ENCODE results near the gene PPM1A. TPM values are rescaled to one million over a fixed set of nuclear protein-coding genes. Genes with fewer than 3 reads are reported as not detected.

The PPM1A gene
- total and polyA plus RNA-seq, 2 of the 8 experiments (the other 6 are each of a cell fraction or from before 2014, with no cell fraction given): 14.0 to 51.2 TPM

- Histone ChIP-seq H3K4me1 (replicated peaks in 1 of 4; ENCODE audit: control insufficient read depth in 3 of 4, insufficient read depth in 4 of 4, low read length in 3 of 4) (peaks cover 0 to 8% (median 6%) of the 10 kb centered on the region in 4 experiments; a peak in 4 of 7 replicates), H4K20me1 (replicated peaks in 1 of 2; ENCODE audit: control insufficient read depth in 1 of 2, insufficient read depth in 2 of 2, low read length in 2 of 2) (peaks cover 0 to 2% of the 10 kb centered on the region in 2 experiments), H4K8ac (ENCODE audit: extremely low read depth, insufficient read depth, low read length) (no peak overlapping the region), H3K14ac (ENCODE audit: insufficient read length) (no peak overlapping the region), H3K18ac (ENCODE audit: extremely low read depth, low read length) (no peak overlapping the region), H2BK5ac (ENCODE audit: low read depth, low read length) (no peak overlapping the region), H2AK5ac (ENCODE audit: low read depth, low read length) (no peak overlapping the region), H3K23ac (ENCODE audit: insufficient read length) (no peak overlapping the region), H4K5ac (ENCODE audit: insufficient read length, low read depth, low read length) (no peak overlapping the region), H3K9ac (replicated peaks in 1 of 4; ENCODE audit: extremely low read depth in 1 of 4, low read depth in 3 of 4, low read length in 3 of 4) (no peak overlapping the region), H2BK120ac (replicated peaks; ENCODE audit: low read depth, low read length) (no peak overlapping the region), H4K91ac (replicated peaks; ENCODE audit: insufficient read length, low read length) (no peak overlapping the region), H2BK12ac (ENCODE audit: low read depth, low read length) (no peak overlapping the region), H3K27ac (ENCODE audit: low read depth, low read length) (no peak overlapping the region), H3K36me3 (ENCODE audit: control insufficient read depth in 2 of 4, insufficient read depth in 4 of 4, low read length in 3 of 4) (no peaks in the 10 kb centered on the region; a peak in 1 of 8 replicates), H3K79me1 (ENCODE audit: low read depth, low read length) (peaks cover 6% of the 10 kb centered on the region), H3K79me2 (ENCODE audit: control insufficient read depth in 1 of 2, insufficient read depth in 2 of 2, low read length in 2 of 2) (peaks cover 0 to 96% of the 10 kb centered on the region in 2 experiments; a peak in 2 of 4 replicates), H3K4ac (replicated peaks; ENCODE audit: insufficient read length, low read depth, low read length) (no peak overlapping the region), H3K23me2 (ENCODE audit: low read depth, low read length) (no peaks in the 10 kb centered on the region), H2BK20ac (ENCODE audit: low read length) (no peak overlapping the region), H3K27me3 (replicated peaks in 1 of 4; ENCODE audit: control insufficient read depth in 3 of 4, extremely low read depth in 1 of 4, insufficient read depth in 3 of 4, low read length in 3 of 4) (no peaks in the 10 kb centered on the region), H3K4me2 (ENCODE audit: insufficient read depth in 1 of 2, low read depth in 2 of 2, low read length in 2 of 2) (no peak overlapping the region), H3K56ac (replicated peaks; ENCODE audit: insufficient read length, low read depth, low read length) (no peak overlapping the region), H2BK15ac (ENCODE audit: low read length) (no peak overlapping the region), H3K9me3 (ENCODE audit: insufficient read depth in 2 of 2, low read depth in 1 of 2, low read length in 1 of 2) (no peaks in the 10 kb centered on the region), H2AFZ (ENCODE audit: low read length) (no peak overlapping the region), H3K4me3 (ENCODE audit: extremely low read depth in 1 of 4, insufficient read depth in 2 of 4, low read depth in 3 of 4, low read length in 4 of 4) (no peak overlapping the region)
- POLR2A ChIA-PET (ENCODE audit: partially characterized antibody): no interaction called here
- CTCF ChIA-PET (ENCODE audit: partially characterized antibody): interaction anchor here (0.6 to 4.0 kb wide), 2 partner anchors 58 to 312 kb away, joined by 3 to 29 read pairs; no protein-coding TSS in a partner anchor
- no peak for DNase-seq (ENCODE audit: low read depth in 1 of 2, low spot score in 2 of 2)
- 84% methylated on average over 2 of the region's 2 CpGs; no CpG with 5 or more reads in 1 of the 2 experiments for whole genome bisulfite sequencing, 2 experiments (ENCODE audit: extremely low coverage in 1 of 2, insufficient coverage in 1 of 2, insufficient read length in 1 of 2, insufficient replicate concordance in 2 of 2, low coverage in 1 of 2, low lambda C conversion rate in 2 of 2, missing lambda C conversion rate in 1 of 2)
- FAIRE-seq: no peak
- TF ChIP-seq HDAC2 (IDR thresholded peaks at IDR 0.05; ENCODE audit: borderline replicate concordance in 1 of 2, low read depth in 2 of 2, low read length in 2 of 2) (no peak), E2F6 (IDR thresholded peaks at IDR 0.05) (no peak), RNF2 (IDR thresholded peaks at IDR 0.05; ENCODE audit: borderline replicate concordance, low read depth, low read length, missing control alignments, poor library complexity, severe bottlenecking) (no peak), POU5F1 (IDR thresholded peaks at IDR 0.05; ENCODE audit: low read depth, low read length) (no peak), SP1 (IDR thresholded peaks at IDR 0.05; ENCODE audit: low read depth, low read length) (no peak), GABPA (IDR thresholded peaks at IDR 0.05; ENCODE audit: borderline replicate concordance, insufficient read depth, low read length) (no peak), BRCA1 (IDR thresholded peaks at IDR 0.05; ENCODE audit: low read depth, low read length) (no peak), SP4 (IDR thresholded peaks at IDR 0.05; ENCODE audit: low read length) (no peak), SIN3A (conservative IDR thresholded peaks at IDR 0.05 in 1 of 2, IDR thresholded peaks at IDR 0.05 in 1 of 2; ENCODE audit: low read depth in 1 of 2, low read length in 2 of 2) (no peak), CBX5 (IDR thresholded peaks at IDR 0.05; ENCODE audit: low read depth, low read length) (no peak), SUZ12 (IDR thresholded peaks at IDR 0.05; ENCODE audit: low read length) (no peak), JUN (IDR thresholded peaks at IDR 0.05; ENCODE audit: low read depth, low read length) (no peak), EZH2 (IDR thresholded peaks at IDR 0.05; ENCODE audit: low read depth, low read length, severe bottlenecking) (no peak)
Observed at GRCh38 chr14:60272177-60272576, 23.2 kb downstream of the PPM1A start.

All from H1 (cell line).